CD4-positive, alpha-beta T cell treated with Interleukin-17A for 1 hour (primary cell): ENCODE data around the gene CREB3L1.
"Not testable (repeated sequence)": the region's sequence is repeated elsewhere in the genome, so short reads cannot be mapped to it uniquely, and the experiment has no call there.

Source experiments
- DNase-seq: peaks from one replicate; pipeline ENCODE4 v3.0.0-alpha.2; 2020

Gene CREB3L1

DNA sequence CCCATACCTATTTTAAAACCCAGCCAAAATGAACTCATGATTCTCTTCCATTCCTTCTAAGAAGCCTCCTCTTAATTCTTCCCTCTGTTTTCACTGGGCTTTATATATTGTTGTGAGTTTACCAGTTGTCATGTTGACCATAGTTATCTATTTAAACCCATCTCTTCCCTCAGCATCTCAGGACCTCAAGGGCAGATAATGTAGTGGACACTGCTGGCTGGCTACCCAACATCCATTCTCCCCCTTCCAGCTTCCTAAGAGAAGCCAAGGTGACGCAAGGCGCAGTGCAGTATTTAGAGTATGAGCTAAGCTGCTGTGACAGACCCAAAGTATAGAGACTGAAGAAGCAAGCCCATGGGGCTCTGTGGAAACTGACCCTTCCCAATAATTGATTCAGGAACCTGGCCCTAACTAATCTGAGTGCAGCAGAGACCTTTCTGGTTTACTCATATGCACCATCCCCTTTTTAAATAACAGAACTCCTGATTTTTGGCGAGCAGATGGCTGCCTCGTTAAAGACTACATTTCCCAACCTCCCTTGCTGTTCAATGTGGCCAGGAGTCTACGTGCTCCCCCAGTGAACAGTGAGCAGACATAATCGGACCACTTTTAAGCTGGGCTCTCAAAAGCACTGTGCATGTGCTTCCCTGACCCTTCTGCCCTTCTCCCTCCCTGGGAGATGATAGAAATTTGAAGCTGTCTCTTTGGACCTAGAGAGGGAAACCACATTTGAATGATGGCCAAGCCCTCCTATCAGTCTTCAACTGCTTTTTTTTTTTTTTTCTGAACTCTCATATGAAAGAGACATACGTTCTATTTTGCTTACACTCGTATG is 28.1 kb upstream of the CREB3L1 start:
- no peak for DNase-seq

DNA sequence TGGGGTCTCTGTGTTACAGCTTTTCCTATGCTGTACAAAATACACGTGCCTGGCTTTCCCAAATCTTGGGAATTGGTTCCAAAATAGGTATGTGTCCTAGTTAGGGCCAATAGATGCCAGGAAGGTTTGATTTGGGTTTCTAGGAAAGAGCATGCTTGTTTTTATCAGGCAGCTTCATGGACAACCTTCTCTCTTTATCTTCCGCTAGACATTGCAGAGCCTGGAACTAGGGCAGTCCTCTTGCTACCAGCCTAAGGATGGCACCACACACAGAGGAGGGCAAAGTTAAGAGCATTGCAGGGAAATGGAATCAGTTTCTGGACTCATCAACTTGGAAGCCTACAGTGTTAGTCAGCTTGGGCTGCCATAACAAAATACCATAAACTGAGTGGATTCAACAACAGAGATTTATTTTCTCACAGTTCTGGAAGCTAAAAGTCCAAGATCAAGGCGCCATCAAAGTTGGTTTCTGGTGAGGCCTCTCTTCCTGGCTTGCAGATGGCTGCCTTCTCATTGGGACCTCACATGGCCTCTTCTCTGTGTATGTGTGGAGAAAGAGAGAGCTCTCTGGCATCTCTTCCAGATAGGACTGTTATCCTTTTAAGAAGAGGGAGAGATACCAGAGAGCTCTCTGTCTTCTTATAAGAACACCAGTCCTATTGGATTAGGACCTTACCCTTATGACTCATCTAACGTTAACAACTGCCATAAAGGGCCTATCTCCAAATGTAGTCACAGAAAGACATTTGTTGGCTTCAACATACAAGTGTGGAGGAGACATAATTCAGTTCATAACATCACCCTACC is 27.3 kb upstream of the CREB3L1 start:
- no peak for DNase-seq

DNA sequence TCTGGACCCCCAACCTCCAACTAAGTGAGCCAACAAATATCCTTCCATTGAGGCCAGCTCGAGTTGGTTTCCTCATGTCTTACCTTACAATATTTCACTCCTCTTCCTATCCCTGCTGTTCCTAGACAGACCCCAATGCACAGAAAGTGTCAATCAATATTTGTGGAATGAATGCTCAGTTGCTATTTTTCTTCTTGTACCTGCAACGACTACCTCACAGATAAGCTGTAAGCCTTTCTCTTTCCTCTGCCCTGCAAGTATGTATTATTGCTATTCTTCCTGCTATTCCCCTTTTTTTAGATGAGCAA is 26.8 kb upstream of the CREB3L1 start:
- DNase-seq = no peak

DNA sequence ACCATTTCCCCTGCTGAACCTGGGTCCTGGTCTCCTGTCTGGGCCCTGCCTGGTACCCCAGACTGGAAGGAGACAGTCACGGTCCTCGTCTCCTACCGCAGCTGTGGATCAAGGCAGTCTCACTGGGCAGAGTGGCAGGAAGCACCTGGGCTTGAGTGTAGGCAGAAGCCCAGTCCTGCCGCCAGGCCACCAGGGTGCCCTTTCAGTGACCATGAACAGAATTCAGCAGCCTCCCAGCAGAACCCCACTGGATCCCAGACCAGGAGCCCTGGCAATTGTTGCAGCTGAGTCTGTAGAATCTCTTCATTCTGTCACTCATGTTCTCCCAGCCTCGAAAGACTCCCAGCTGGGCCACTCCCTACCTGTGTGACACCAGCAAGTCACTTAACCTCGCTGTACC is 25.5 kb upstream of the CREB3L1 start:
- no peak for DNase-seq

DNA sequence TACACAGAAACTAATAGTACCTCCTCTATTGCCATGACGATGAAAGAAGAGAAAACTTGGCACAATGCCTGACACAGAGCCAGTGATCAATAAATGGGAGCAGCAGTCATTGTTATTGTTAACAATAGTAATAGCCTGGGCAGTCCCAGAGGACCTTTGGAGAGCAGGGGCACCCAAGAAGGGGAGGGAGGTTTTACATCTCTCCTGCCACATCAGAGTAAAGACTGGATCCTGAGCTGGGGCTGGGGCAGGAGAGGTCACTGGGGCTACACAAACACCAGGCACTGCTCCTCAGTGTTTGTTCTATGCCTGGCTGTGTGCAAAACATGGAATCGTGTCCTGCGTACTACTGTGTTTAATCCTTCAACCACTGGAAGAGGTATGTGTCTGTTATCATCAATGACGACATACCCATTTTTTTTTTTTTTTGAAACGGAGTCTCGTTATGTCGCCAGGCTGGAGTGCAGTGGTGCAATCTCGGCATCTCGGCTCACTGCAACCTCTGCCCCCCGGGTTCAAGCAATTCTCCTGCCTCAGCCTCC is 25.0 kb upstream of the CREB3L1 start:
- DNase-seq = no peak

DNA sequence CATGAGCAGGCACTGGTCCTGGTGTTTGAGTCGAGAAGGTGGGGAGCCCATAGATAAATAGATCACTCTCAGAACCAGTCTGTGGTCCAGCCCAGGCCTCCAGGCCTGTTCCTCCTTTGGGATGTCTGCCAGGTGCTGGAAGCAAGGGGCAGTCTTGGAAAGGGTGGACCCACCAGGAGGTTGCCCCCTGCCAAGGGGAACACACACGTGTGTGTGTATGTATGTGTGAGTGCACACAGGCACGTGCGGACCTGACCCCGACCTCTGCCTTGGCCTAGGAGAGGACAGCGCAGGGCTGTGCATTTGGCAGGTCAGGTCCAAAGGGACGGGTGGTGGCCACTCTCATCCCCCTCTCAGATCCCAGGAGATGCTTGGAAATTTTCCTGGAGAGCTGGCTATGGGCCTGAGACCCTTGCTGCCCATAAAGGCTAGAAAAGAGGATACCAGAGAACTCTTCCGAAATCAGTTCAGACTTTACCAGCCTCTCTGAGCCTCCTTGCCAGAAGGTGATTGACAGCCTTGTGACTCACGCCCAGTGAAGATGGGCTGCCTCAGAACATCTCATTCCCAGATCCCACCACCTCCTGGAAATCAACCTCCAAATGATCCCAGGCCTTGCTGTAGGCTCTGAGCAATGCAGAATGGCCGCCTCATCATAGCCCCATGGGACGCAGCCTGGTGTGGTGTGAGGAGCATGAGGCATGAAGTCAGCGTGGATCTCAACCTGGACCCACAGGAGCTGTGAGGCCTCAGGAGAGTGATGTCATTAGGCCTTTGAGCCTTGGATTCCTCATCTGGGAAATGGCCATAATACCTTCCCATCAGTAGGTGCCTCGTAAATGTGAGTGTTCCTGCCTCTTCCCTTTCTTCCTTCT is 24.0 kb upstream of the CREB3L1 start:
- no peak for DNase-seq

DNA sequence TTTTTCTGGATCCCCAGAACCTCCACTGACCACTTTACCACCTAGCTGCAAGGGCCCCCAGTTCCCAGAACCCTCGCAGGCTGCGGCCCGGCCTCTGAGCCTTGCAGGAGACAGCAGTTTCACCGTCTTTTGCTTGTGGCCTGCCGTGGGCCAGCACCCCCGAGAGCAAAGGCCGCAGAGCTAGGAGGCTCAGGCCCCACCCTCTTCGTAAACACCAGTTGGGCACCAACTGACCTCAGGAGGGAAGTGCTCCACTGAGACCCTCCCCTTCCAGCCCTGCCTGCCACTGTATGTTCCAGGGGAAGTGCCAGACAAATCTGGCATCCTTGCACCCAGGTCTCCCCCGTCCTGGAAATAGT is 23.4 kb upstream of the CREB3L1 start:
- no peak for DNase-seq

DNA sequence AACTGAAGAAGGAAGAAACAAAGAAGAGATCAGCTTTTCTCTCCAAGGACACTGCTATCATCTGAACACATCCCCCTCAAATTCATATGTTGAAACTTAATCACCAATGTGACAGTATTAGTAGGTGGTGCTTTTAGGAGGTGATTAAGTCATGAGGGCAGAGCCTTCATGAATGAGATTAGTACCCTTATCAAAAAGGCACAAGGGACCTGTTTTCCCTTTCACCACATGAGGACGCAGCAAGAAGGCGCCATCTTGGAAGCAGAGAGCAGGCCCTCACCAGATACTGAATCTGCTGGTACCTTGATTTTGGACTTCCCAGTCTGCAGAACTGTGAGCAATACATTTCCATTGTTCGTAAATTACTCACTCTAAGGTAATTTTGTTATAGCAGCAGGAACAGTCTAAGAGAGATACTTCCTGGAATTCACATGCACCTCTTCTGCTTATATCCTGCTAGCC is 20.9 kb upstream of the CREB3L1 start:
- DNase-seq = no peak

DNA sequence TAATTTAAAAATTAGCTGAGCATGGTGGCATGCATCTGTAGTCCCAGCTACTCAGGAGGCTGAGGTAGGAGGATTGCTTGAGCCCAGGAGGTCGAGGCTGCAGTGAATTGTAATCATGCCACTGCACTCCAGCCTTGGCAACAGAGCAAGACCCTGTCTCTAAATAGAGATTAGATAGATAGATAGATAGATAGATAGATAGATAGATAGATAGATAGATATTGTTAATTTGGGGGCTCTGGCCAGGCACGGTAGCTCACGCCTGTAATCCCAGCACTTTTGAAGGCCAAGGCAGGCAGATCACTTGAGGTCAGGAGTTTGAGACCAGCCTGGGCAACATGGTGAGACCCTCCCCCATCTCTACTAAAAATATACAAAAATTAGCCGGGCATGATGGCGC is 18.1 kb upstream of the CREB3L1 start:
- not testable (repeated sequence) for DNase-seq

DNA sequence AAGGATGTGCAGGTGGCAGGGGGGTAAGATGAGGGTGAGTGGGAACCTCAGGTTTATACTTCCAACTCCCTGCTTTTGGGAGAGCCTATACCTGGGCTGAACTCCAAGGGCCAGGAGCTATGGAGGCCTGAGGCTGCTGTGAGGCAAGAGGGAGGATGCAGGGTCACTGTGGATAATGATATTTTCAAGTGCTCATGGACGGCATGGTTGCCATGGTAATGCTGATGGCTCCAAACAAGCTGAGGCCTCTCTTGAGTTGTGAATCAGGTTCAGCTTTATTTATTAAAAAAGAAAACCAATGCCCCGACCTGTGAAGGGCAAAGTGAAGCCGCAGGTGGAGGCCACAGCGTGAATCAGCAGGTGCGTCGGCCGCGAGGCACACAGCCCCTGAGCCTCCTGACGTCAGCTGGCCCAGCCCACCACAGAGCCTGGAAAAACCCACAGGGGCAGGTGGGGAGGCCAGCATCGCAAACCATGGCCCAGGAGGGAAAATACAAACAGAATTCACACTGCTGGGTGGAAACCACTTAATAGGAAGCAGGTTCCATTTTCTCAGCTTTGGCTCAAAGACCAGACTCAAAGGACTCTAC is 17.4 kb upstream of the CREB3L1 start:
- DNase-seq = no peak

DNA sequence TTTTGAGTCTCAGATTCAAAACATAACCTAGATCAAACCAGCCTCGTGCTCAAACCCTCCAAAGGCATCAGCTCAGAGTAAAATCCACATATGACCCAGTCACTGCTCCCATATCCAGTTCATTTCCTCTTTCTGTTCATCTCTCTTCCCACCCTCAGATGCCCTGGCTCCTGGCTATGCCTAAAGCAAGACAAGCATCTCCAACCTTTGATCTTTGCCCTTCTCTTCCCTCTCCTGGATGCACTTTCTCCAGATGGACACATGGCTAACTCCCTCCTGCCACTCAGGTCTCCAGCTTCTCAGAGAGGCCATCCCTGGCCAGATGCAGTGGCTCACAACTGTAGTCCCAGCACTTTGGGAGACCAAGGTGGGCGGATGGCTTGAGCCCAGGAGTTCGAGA is 14.3 kb upstream of the CREB3L1 start:
- no peak for DNase-seq

DNA sequence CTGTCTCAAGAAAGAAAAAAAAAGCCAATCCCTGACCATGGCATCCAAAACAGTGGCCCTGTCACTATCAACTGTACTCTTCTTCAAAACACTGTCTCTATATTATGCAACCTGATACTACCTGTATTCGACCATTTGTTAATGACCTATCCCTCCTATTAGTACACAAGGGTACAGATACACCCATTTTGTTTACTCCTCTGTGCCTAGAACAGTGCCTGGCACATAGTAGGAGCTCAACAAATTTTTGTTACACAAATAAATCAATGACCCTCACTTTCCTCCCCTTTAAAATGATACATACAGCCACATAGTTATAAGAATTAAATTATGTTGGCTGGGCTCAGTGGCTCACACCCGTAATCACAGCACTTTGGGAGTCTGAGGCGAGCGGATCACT is 13.4 kb upstream of the CREB3L1 start:
- no peak for DNase-seq

DNA sequence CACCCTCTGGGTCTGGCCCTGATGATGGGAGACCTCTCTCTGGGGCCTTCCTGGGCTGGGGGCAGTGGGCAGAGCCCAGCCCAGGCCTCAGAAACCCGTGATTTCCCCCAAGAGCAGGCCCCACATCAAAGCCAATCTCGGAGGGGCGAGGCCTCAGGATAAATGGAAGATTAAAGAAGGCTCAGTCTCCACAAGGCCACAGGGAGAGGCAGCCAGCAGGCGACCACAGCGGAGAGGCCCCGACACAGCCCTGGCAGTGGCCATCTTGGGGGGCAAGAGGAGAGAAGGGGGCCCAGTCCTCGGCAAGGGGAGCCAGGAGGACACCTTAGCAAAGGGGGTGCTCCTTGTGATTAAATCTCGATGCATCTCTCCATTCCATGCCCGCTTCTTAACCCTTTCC is 12.5 kb upstream of the CREB3L1 start:
- DNase-seq = no peak

DNA sequence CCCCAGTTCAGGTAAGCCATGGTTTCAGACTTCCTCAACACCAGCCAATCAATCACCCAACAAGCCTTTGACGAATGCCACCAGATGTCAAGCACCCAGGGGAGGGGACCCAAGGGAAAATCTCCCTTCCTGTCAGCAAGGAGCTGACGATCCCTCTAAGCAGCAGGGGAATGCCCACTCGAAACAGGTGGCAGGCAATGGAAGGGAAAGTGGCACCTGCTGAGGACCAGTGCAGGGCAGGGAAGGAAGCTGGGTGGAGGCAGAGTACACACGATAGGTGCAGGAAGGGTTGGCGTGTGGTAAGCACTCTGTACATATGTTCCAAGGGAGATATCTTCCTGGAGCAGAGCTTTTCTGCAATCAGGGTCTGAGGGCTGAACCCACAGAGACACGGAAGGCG is 11.7 kb upstream of the CREB3L1 start:
- DNase-seq = no peak

DNA sequence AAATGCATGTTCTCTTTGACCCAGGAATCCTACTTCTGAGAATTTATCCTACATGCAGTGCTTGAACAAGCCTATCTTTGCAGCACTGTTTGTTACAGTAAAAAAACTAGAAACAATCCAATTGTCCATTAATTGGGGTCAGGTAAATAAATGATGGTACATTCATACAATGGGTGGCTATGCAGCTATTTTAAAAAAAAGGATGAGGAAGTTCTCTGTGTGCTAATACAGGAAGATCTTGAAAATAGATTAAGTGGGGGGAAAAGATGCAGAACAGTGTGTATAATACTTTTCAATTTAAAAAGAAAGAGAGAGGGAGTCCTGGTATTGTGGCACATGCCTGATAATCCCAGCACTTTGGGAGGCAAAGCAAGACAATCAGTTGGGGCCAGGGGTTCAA is 9.5 kb upstream of the CREB3L1 start:
- DNase-seq = no peak

DNA sequence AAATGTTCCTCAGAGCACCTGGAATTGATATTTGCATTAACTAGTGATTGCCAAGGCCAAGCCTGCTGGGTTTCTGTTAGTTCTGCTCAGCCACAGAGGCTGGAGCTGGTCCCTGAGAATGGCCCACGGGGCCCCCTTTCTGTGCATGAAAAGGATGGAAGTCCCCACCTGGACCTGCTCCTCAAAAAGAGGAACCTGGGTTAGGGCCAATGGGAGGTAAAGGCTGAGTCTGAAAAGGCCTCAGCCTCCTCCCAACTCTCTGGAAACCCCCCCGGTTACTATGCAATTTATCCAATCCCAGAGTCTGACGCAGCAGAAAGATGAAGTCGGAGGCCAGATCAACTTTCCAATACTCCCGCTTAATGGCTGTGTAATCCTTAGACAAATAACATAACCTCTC is 6.8 kb upstream of the CREB3L1 start:
- no peak for DNase-seq

DNA sequence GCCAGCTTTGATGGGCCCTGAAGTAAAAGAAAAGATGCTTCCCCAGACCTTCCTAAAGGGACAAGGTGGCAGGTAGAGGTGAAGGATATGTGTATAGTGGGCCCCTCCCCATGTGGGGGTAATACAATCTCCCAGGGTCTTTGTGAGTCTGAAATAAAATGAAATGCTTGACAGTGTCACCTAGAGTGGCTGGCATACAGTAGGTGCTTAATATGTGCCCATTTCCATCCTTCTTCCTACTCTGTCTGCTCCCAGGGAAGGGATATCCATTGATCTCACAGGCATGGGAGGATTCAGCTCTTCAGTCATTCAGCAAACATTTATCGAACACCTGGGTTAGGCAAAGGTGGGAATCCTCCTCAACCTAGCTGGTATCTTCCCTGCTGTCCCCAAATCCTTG is 6.1 kb upstream of the CREB3L1 start:
- DNase-seq = no peak

DNA sequence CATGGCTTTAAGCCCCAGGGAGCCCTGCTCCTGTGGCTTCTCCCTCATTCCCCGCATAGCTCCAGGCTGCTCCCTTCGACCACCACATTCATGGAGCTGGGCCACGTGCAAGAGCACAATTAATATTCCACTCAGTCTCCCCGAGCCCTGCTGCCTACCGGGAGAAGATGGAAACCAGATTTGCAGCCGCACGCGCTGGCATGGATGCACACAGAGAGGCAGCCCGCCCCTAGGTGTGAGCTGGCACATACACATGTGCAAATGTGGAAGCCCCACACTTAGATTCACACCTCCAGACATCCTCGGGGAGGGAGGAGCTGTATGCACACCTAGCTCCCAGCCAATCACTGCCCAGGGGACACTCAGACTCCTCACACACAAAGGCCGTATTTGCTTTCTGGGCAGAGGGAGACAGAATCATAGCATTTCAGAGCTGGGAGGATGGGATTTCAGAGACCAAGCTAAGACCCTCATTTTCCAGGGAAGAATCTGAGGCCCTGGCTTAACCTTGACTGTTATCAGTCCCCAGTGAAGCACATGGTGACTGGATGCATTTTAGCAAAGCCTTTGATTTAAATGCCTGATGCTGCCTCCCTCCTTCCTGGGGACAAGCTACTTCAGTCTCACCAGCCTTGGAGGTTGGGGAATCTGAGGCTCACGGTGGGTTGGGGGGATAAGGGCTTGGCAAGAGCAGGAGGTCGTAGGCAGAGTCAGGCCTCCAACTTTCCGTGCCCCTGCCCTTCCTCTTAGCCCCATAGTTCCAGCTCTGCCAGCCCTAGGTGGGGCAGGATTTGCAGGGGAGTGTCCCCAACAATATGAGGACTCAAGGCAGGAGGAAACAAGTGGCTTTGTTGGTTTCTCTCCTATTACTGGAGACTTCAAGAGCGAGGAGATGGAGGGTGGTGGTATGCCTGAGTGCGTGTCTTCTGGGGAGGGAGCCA is 5.3 kb upstream of the CREB3L1 start:
- no peak for DNase-seq

DNA sequence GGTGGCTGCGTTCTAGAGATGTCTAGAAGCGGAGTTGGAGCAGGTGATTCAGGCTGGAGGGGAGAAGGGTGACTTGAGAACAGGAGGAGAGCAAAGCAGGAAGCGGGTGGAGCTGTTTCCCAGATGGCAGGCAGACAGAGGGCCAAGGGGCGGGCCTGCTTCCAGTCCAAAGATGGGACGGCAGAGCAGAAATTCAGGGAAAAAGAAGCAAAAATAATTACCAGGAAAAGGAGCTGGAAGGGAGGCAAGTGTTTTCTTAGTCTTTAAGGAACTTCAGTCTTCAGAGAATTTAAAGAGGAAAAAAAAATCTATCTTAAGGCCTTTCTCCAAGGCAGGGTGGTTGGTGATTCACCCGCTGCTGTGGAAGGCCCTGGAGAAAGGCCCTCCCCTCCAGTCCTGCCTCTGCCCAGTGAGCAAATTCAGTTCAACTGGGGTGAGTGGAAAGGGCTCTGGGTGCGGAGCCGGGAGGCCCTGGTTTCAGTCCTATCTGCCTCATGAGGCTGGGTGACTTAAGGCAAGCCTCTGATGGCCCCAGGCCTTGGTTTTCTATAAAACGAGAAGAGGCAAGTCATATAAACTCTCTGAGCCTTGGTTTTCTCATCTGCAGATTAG is 4.5 kb upstream of the CREB3L1 start:
- DNase-seq = no peak

DNA sequence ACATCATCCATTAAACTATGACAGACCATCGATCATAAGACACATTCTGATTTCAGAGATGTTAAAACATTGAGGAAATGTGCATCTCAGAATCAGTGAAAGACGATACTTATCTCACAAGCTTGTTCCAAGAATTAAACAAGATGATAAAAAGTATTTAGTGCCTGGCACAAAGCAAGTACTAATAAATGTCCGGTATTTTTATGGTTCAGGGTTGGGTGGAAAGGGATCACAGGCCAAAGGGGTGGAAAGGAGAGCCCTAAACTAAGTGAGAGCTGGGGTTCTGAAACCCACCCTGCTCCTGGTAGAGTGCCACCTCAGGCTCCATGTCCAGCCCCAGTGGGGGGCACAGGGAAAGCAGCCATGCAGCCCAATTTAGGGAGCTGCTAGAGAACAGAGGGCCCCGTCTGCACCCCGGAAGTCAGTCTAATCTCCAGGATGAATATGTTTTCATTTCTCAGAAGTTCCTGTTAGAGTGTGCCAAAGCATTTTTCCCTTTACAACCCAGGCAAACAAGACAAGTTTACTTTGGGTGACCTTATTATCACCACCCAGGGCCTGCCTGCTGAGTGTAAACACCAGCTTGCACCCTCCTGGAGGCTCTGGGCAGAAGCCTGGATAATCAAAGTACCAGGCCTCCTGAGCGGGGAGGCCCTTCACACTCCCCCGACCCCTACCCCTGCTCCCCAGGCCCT is 3.8 kb upstream of the CREB3L1 start:
- DNase-seq = no peak
